ENCODE data around the gene BMF.

DNA sequence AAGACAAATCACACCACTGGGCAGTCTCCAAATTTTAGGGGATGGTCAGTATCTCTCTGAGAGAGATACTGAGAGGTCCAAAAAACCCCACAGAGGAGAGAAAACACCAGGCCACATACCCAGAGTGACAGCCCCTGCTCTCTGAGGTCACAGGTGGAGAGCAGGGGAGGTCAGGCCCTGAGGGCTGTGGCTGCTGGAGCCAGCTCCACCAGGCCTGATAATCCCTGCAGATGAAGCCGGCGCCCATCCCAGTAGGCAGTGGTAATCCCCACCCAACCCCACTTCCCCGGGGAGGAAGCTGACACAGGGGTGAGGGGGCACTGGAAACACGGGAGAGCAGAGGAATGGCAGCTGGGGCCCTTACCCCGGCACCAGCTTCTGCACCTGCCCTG, 38.5 kb downstream of the BMF start:
- TF ChIP-seq CTCF (IDR thresholded peaks at IDR 0.05; ENCODE audit: insufficient read depth, low read length) (no peak), POLR2AphosphoS5 (IDR thresholded peaks at IDR 0.05; ENCODE audit: low read depth) (no peak)
- TF ChIP-seq, protein P1, sequence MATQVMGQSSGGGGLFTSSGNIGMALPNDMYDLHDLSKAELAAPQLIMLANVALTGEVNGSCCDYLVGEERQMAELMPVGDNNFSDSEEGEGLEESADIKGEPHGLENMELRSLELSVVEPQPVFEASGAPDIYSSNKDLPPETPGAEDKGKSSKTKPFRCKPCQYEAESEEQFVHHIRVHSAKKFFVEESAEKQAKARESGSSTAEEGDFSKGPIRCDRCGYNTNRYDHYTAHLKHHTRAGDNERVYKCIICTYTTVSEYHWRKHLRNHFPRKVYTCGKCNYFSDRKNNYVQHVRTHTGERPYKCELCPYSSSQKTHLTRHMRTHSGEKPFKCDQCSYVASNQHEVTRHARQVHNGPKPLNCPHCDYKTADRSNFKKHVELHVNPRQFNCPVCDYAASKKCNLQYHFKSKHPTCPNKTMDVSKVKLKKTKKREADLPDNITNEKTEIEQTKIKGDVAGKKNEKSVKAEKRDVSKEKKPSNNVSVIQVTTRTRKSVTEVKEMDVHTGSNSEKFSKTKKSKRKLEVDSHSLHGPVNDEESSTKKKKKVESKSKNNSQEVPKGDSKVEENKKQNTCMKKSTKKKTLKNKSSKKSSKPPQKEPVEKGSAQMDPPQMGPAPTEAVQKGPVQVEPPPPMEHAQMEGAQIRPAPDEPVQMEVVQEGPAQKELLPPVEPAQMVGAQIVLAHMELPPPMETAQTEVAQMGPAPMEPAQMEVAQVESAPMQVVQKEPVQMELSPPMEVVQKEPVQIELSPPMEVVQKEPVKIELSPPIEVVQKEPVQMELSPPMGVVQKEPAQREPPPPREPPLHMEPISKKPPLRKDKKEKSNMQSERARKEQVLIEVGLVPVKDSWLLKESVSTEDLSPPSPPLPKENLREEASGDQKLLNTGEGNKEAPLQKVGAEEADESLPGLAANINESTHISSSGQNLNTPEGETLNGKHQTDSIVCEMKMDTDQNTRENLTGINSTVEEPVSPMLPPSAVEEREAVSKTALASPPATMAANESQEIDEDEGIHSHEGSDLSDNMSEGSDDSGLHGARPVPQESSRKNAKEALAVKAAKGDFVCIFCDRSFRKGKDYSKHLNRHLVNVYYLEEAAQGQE (IDR thresholded peaks at IDR 0.05; ENCODE audit: insufficient replicate concordance, low read depth): no peak
